ENCODE results near the gene LORICRIN. TPM values are rescaled to one million over a fixed set of nuclear protein-coding genes. Genes with fewer than 3 reads are reported as not detected.

LORICRIN gene
- total and polyA plus RNA-seq, 2 of the 4 experiments (the other 2 are of a cell fraction), result not detected

- Histone ChIP-seq H2AFZ (replicated peaks; ENCODE audit: low read length, poor library complexity) (no peak overlapping the region), H2BK15ac (ENCODE audit: low read depth, low read length) (no peak overlapping the region), H2BK120ac (ENCODE audit: low read depth, low read length) (no peak overlapping the region), H2BK5ac (ENCODE audit: low read depth, low read length, poor library complexity, severe bottlenecking) (no peak overlapping the region), H3K9me1 (ENCODE audit: insufficient read depth, low read length) (no peaks in the 10 kb centered on the region), H2AK9ac (replicated peaks; ENCODE audit: low read depth, low read length, poor library complexity) (no peak overlapping the region), H4K5ac (ENCODE audit: low read depth, low read length) (no peak overlapping the region), H3K27me3 (ENCODE audit: control insufficient read depth, insufficient read depth, low read length) (no peaks in the 10 kb centered on the region), H4K8ac (ENCODE audit: low read depth in 2 of 2, low read length in 2 of 2) (no peak overlapping the region), H4K20me1 (ENCODE audit: insufficient read depth, low read length) (no peaks in the 10 kb centered on the region), H3K4me2 (ENCODE audit: low read depth, low read length) (no peak overlapping the region), H3K79me1 (ENCODE audit: low read depth in 1 of 2, low read length in 2 of 2) (no peaks in the 10 kb centered on the region), H3K23ac (ENCODE audit: low read depth, low read length) (no peak overlapping the region), H3K14ac (replicated peaks; ENCODE audit: low read depth, low read length) (no peak overlapping the region), H3K56ac (ENCODE audit: extremely low read depth, insufficient read depth, low read length) (no peak overlapping the region), H3K9me3 (ENCODE audit: control insufficient read depth, insufficient read depth, low read length) (no peaks in the 10 kb centered on the region), H3K4me3 (ENCODE audit: insufficient read depth, low read depth, low read length) (no peak overlapping the region), H2AK5ac (ENCODE audit: low read depth, low read length) (no peak overlapping the region), H4K91ac (ENCODE audit: insufficient read depth, low read depth, low read length) (no peak overlapping the region), H3K36me3 (ENCODE audit: control insufficient read depth, insufficient read depth, low read length) (no peaks in the 10 kb centered on the region), H3K4ac (ENCODE audit: low read depth, low read length) (no peak overlapping the region), H3K9ac (ENCODE audit: low read depth, low read length) (no peak overlapping the region), H3K4me1 (ENCODE audit: control insufficient read depth, insufficient read depth, low read length) (no peaks in the 10 kb centered on the region), H2BK20ac (ENCODE audit: low read depth, low read length) (no peak overlapping the region), H3K18ac (ENCODE audit: low read depth, low read length) (no peak overlapping the region), H3K27ac (ENCODE audit: insufficient read depth, low read length) (no peak overlapping the region)
- DNase-seq (no peak), ATAC-seq (ENCODE audit: low read depth) (no peak)
- WGBS, 2 experiments (ENCODE audit: extremely low coverage in 2 of 2, insufficient read length in 1 of 2), result no CpG with 5 or more reads among the region's 3 CpGs
- ChIA-PET CTCF (no interaction called here), POLR2A (ENCODE audit: unreplicated experiment) (no interaction called here)
- in situ Hi-C loops (cut with MboI; ENCODE audit: low sequenced_read_pairs), result no loop called here
- no TSS peak for BruUV-seq (replicated peaks)
- dilution Hi-C loops (cut with HindIII; ENCODE audit: low sequenced_read_pairs, unreplicated experiment), result no loop called here
- intact Hi-C loops (cut with micrococcal nuclease), result no loop called here
- no peak for TF ChIP-seq MXI1 (IDR thresholded peaks at IDR 0.05; ENCODE audit: borderline replicate concordance, low read depth, low read length)
- no peak for TF ChIP-seq MAZ (IDR thresholded peaks at IDR 0.05; ENCODE audit: borderline replicate concordance, low read depth, low read length)
- TF ChIP-seq NFE2L2 (IDR thresholded peaks at IDR 0.05; ENCODE audit: low read depth, low read length), result no peak
- TF ChIP-seq USF2 (IDR thresholded peaks at IDR 0.05; ENCODE audit: low read depth, low read length), result no peak
- TF ChIP-seq CEBPB (IDR thresholded peaks at IDR 0.05; ENCODE audit: low read depth, low read length), result no peak
- TF ChIP-seq MAFK (IDR thresholded peaks at IDR 0.05; ENCODE audit: low read depth, low read length), result no peak
- no peak for TF ChIP-seq POLR2A (IDR thresholded peaks at IDR 0.05; ENCODE audit: low read depth, low read length)
- no peak for TF ChIP-seq CHD1 (IDR thresholded peaks at IDR 0.05; ENCODE audit: low read depth, low read length)
- no peak for TF ChIP-seq RFX5 (IDR thresholded peaks at IDR 0.05; ENCODE audit: low read depth, low read length)
- no peak for TF ChIP-seq RAD21 (IDR thresholded peaks at IDR 0.05; ENCODE audit: low read length)
- no peak for TF ChIP-seq RCOR1 (IDR thresholded peaks at IDR 0.05; ENCODE audit: insufficient replicate concordance, low read length)
- no peak for TF ChIP-seq CTCF (conservative IDR thresholded peaks at IDR 0.05; ENCODE audit: low read depth, low read length)
- no peak for TF ChIP-seq ELK1 (IDR thresholded peaks at IDR 0.05; ENCODE audit: borderline replicate concordance, low read depth, low read length)
- no peak for TF ChIP-seq FOS (IDR thresholded peaks at IDR 0.05; ENCODE audit: low read depth, low read length)
- no peak for TF ChIP-seq BHLHE40 (IDR thresholded peaks at IDR 0.05; ENCODE audit: low read depth, low read length)
- no peak for TF ChIP-seq SMC3 (IDR thresholded peaks at IDR 0.05; ENCODE audit: low read depth, low read length)
These were observed 26.9 kb upstream of the LORICRIN start for GRCh38 chr1:153232553-153232952.

Measured in IMR-90 (cell line).